ENCODE measurements around the gene OPCML. TPM values are rescaled to one million over a fixed set of nuclear protein-coding genes. Genes with fewer than 3 reads are reported as not detected.

The OPCML gene
- total and polyA plus RNA-seq, 7 experiments from 2014 or later: not detected

DNA sequence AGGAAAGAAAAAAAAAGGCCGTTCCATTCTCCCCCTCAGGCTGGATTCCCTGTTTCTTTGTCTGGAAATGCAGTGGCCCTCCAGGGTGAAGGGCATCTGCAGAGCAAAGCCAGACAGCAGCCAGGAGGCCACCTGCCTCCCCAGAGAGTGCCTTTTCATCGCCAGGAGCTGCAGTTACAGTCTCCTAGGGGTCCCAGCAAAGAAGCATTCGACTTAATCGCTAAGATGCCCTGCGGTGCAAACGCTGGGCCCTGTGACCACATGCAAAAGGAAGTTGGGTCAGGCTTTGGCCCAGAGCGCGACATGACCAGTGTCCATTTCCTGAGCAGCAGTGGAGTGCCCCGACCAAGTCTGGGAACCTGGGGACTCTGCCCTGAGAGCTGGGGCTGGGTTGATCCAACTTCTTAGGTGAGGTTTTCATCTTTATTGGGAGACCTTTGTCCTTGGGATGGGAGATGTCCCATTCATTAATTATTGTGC, 304.6 kb downstream of the OPCML start:
- no peak for DNase-seq
- Histone ChIP-seq H3K4me3 (ENCODE audit: low read length) (no peak overlapping the region), H3K9me3 (ENCODE audit: control insufficient read depth in 2 of 3, low read length in 3 of 3) (no peaks in the 10 kb centered on the region), H3K4me1 (ENCODE audit: control insufficient read depth in 2 of 2, insufficient read depth in 2 of 2, low read length in 2 of 2) (no peaks in the 10 kb centered on the region), H3K27me3 (ENCODE audit: control insufficient read depth in 2 of 2, insufficient read depth in 2 of 2, low read length in 2 of 2) (no peaks in the 10 kb centered on the region), H3K36me3 (ENCODE audit: control insufficient read depth in 2 of 3, insufficient read depth in 3 of 3, low read length in 3 of 3) (no peaks in the 10 kb centered on the region), H3K27ac (ENCODE audit: low read depth, low read length) (no peak overlapping the region)
- Mint-ChIP-seq H3K4me1 (no peaks in the 10 kb centered on the region), H3K4me3 (no peak overlapping the region), H3K27ac (no peak overlapping the region), H3K36me3 (no peaks in the 10 kb centered on the region), H3K27me3 (peaks cover 0 to 31% (median 4%) of the 10 kb centered on the region in 5 donors), H3K9me3 (peaks cover 0 to 9% (median 2%) of the 10 kb centered on the region in 11 donors)
- ChIA-PET CTCF (no interaction called here), POLR2A (no interaction called here)
- ATAC-seq: no peak
- intact Hi-C loops (cut with micrococcal nuclease): no loop called here

DNA sequence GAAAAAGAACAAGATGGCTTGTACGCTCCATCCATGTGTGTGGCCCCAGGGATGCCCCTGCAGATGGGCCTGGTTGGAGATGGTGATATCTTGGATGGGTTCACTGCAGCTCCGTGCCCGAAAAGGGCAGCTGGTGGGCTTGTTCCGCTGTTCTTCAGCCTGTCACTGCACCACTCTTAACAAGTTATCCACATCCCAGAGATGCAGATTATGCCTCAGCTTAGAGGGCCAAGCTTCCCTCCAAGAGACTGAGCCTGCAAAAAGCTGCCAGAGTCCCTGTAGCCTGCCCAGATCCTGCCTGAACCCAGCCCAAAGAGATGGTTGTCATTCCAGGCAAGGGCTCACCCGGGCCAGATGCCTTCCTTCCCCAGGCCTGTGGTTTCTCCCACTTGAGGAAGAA, 308.0 kb downstream of the OPCML start:
- ChIA-PET CTCF (no interaction called here), POLR2A (no interaction called here)
- Mint-ChIP-seq H3K27ac (no peak overlapping the region), H3K4me3 (no peak overlapping the region), H3K27me3 (peaks cover 0 to 30% (median 2%) of the 10 kb centered on the region in 5 donors), H3K9me3 (peaks cover 0 to 5% (median 0%) of the 10 kb centered on the region in 11 donors), H3K36me3 (no peaks in the 10 kb centered on the region), H3K4me1 (peaks cover 0 to 4% (median 0%) of the 10 kb centered on the region in 7 donors)
- Histone ChIP-seq H3K27me3 (ENCODE audit: control insufficient read depth in 2 of 2, insufficient read depth in 2 of 2, low read length in 2 of 2) (no peaks in the 10 kb centered on the region), H3K27ac (ENCODE audit: low read depth, low read length) (no peak overlapping the region), H3K9me3 (ENCODE audit: control insufficient read depth in 2 of 3, low read length in 3 of 3) (no peaks in the 10 kb centered on the region), H3K4me3 (ENCODE audit: low read length) (no peak overlapping the region), H3K4me1 (ENCODE audit: control insufficient read depth in 2 of 2, insufficient read depth in 2 of 2, low read length in 2 of 2) (no peaks in the 10 kb centered on the region), H3K36me3 (ENCODE audit: control insufficient read depth in 2 of 3, insufficient read depth in 3 of 3, low read length in 3 of 3) (no peaks in the 10 kb centered on the region)
- DNase-seq (no peak), ATAC-seq (no peak)
- intact Hi-C loops (cut with micrococcal nuclease): no loop called here

DNA sequence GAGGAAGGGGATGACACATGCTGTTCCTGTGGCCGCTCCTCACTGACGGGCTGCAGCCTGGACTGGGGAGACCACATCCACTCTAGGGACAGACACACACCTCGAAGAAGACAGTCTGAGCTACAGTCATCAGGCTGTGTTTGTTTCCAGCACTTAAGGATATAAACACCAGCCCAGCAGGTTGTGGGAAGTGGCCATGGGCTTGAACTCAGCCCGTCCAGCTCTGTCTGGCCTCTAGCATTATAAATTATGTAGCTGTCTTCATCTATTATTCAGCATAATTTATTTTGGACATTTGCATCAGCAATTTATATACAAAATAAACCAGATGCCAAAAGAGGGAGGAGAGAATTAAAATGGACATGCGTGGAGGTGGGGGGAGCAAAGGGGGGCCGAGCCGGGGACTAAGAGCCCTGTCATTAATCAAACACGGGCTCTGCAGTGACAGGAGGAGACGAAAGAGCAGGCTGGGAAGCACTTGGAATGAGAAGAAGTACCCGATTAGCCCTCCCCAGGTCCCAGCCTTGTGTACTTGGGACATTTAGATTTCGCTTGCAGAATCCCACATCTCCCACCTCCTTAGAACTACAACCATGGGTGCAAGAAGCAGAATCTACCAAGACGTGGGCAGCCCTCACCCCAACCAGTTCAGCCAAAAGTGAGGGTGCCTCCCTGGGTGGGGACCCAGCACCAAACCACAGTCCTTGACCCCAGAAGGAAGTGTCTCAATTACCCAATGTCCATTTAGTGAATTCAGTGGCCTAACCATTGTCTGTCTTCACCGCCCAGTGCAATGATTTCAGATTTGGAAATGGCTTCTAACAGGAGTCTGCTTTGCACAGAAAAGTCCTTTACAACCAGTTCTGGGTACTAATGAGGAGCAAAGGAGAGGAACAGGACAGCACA, 309.6 kb downstream of the OPCML start:
- no peaks in the 10 kb centered on the region for H3K27me3 ChIP-seq (ENCODE audit: control insufficient read depth in 2 of 2, insufficient read depth in 2 of 2, low read length in 2 of 2)
- peaks cover 0 to 4% (median 0%) of the 10 kb centered on the region in 7 donors for H3K4me1 Mint-ChIP-seq
- H3K9me3 Mint-ChIP-seq: peaks cover 0 to 5% (median 0%) of the 10 kb centered on the region in 11 donors
- no peak overlapping the region for H3K27ac Mint-ChIP-seq
- H3K4me3 Mint-ChIP-seq: no peak overlapping the region
- no peak overlapping the region for H3K27ac ChIP-seq (ENCODE audit: low read depth, low read length)
- DNase-seq (no peak), ATAC-seq (no peak)
- no peaks in the 10 kb centered on the region for H3K36me3 Mint-ChIP-seq
- H3K27me3 Mint-ChIP-seq: peaks cover 0 to 29% (median 6%) of the 10 kb centered on the region in 5 donors
- ChIA-PET POLR2A (no interaction called here), CTCF (no interaction called here)
- intact Hi-C loops (cut with micrococcal nuclease): no loop called here
- no peaks in the 10 kb centered on the region for H3K4me1 ChIP-seq (ENCODE audit: control insufficient read depth in 2 of 2, insufficient read depth in 2 of 2, low read length in 2 of 2)
- no peaks in the 10 kb centered on the region for H3K9me3 ChIP-seq (ENCODE audit: control insufficient read depth in 2 of 3, low read length in 3 of 3)
- no peaks in the 10 kb centered on the region for H3K36me3 ChIP-seq (ENCODE audit: control insufficient read depth in 2 of 3, insufficient read depth in 3 of 3, low read length in 3 of 3)
- H3K4me3 ChIP-seq (ENCODE audit: low read length): no peak overlapping the region

DNA sequence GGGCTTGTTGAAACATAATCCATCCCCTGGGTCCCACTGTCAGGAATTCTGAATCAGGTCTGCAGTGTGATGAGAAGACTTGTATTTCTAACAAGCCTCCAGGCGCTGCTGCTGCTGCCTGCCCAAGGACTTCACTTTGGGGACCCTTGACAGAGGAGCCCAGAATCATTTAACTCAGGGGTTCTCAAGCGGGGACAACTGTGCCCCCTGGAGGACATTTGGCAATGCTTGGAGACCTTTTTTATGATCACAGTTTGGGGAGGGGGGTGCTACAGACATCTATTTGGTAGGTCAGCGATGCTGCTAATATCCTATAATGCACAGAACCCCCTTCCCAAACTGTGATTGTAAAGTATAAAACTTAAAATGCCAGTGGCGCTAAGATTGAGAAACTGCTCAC, 312.8 kb downstream of the OPCML start:
- no peaks in the 10 kb centered on the region for H3K36me3 Mint-ChIP-seq
- H3K9me3 ChIP-seq (ENCODE audit: control insufficient read depth in 2 of 3, low read length in 3 of 3): no peaks in the 10 kb centered on the region
- intact Hi-C loops (cut with micrococcal nuclease): no loop called here
- H3K4me3 Mint-ChIP-seq: no peak overlapping the region
- peaks cover 4 to 27% (median 13%) of the 10 kb centered on the region in 5 donors for H3K27me3 Mint-ChIP-seq
- peaks cover 0 to 5% (median 0%) of the 10 kb centered on the region in 11 donors for H3K9me3 Mint-ChIP-seq
- no peak for DNase-seq
- no peak overlapping the region for H3K27ac Mint-ChIP-seq
- H3K27me3 ChIP-seq (ENCODE audit: control insufficient read depth in 2 of 2, insufficient read depth in 2 of 2, low read length in 2 of 2): no peaks in the 10 kb centered on the region
- POLR2A ChIA-PET: no interaction called here
- CTCF ChIA-PET: no interaction called here
- ATAC-seq: no peak
- H3K27ac ChIP-seq (ENCODE audit: low read depth, low read length): no peak overlapping the region
- no peaks in the 10 kb centered on the region for H3K36me3 ChIP-seq (ENCODE audit: control insufficient read depth in 2 of 3, insufficient read depth in 3 of 3, low read length in 3 of 3)
- no peaks in the 10 kb centered on the region for H3K4me1 ChIP-seq (ENCODE audit: control insufficient read depth in 2 of 2, insufficient read depth in 2 of 2, low read length in 2 of 2)
- no peak overlapping the region for H3K4me3 ChIP-seq (ENCODE audit: low read length)
- H3K4me1 Mint-ChIP-seq: peaks cover 0 to 4% (median 0%) of the 10 kb centered on the region in 7 donors

DNA sequence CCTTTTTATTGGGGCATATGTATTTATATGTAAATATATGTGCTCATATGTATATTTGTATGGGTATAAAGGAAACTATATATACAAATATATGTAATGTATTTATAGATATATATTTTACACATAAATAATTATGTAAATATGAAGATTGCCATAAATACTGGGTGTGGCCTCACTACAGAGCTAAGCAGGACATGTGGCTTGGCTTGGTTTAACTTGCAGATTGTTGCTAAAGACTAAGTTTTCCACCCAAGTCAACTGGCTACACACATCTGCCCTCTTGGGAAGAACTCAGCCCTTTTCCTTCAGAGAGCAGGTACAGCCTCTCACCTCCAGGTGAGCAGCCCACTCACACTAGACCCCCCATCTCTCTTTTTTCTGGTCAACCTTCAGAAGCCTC, 315.5 kb downstream of the OPCML start:
- H3K27ac Mint-ChIP-seq: no peak overlapping the region
- H3K4me3 Mint-ChIP-seq: no peak overlapping the region
- DNase-seq: no peak
- H3K27me3 ChIP-seq (ENCODE audit: control insufficient read depth in 2 of 2, insufficient read depth in 2 of 2, low read length in 2 of 2): no peaks in the 10 kb centered on the region
- POLR2A ChIA-PET: no interaction called here
- CTCF ChIA-PET: interaction anchor here (0.6 kb wide), 1 partner anchor 1901 kb away, joined by 3 read pairs; no protein-coding TSS in a partner anchor
- H3K27ac ChIP-seq (ENCODE audit: low read depth, low read length): no peak overlapping the region
- ATAC-seq: no peak
- intact Hi-C loops (cut with micrococcal nuclease): no loop called here
- peaks cover 0 to 5% (median 0%) of the 10 kb centered on the region in 11 donors for H3K9me3 Mint-ChIP-seq
- no peaks in the 10 kb centered on the region for H3K36me3 ChIP-seq (ENCODE audit: control insufficient read depth in 2 of 3, insufficient read depth in 3 of 3, low read length in 3 of 3)
- no peaks in the 10 kb centered on the region for H3K9me3 ChIP-seq (ENCODE audit: control insufficient read depth in 2 of 3, low read length in 3 of 3)
- H3K27me3 Mint-ChIP-seq: peaks cover 4 to 27% (median 14%) of the 10 kb centered on the region in 5 donors
- no peaks in the 10 kb centered on the region for H3K36me3 Mint-ChIP-seq
- no peak overlapping the region for H3K4me3 ChIP-seq (ENCODE audit: low read length)
- no peaks in the 10 kb centered on the region for H3K4me1 ChIP-seq (ENCODE audit: control insufficient read depth in 2 of 2, insufficient read depth in 2 of 2, low read length in 2 of 2)
- H3K4me1 Mint-ChIP-seq: no peaks in the 10 kb centered on the region

DNA sequence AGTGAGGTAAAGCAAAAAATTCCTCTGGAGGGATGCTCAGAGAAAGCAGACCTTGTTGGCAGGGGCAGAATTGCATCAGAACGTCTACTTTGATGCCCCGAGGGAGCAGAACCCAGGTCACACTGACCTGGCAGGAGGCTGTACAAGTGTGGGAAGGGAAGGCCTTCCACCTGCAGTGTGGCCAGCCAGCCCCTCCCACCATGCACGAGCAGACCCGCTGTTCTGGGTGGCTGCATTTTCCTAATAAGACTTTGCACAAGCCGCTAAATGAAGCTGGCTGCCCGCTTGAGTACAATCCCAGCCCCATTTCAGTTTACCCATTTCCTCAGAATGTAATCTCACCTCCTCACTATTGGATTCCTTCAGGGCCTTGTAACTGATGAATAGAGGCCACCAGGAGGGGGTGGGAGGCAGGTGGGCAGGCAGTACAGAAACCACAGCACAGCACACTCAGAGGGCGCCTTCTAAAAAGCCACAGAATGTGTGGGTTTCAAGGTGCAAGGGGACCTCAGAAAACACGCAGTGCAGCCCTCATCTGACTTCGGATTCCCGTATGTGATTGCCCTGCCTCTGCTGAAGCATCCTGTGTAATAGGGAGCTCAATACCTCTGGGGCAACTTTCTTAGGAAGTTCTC, 316.6 kb downstream of the OPCML start:
- Histone ChIP-seq H3K27ac (ENCODE audit: low read depth, low read length) (no peak overlapping the region), H3K36me3 (ENCODE audit: control insufficient read depth in 2 of 3, insufficient read depth in 3 of 3, low read length in 3 of 3) (no peaks in the 10 kb centered on the region), H3K9me3 (ENCODE audit: control insufficient read depth in 2 of 3, low read length in 3 of 3) (no peaks in the 10 kb centered on the region), H3K4me1 (ENCODE audit: control insufficient read depth in 2 of 2, insufficient read depth in 2 of 2, low read length in 2 of 2) (no peaks in the 10 kb centered on the region), H3K4me3 (ENCODE audit: low read length) (no peak overlapping the region), H3K27me3 (ENCODE audit: control insufficient read depth in 2 of 2, insufficient read depth in 2 of 2, low read length in 2 of 2) (no peaks in the 10 kb centered on the region)
- intact Hi-C loops (cut with micrococcal nuclease): no loop called here
- ATAC-seq (no peak), DNase-seq (no peak)
- ChIA-PET CTCF (no interaction called here), POLR2A (no interaction called here)
- Mint-ChIP-seq H3K4me3 (no peak overlapping the region), H3K4me1 (no peaks in the 10 kb centered on the region), H3K27ac (no peak overlapping the region), H3K27me3 (peaks cover 4 to 24% (median 14%) of the 10 kb centered on the region in 5 donors), H3K9me3 (peaks cover 0 to 5% (median 0%) of the 10 kb centered on the region in 11 donors), H3K36me3 (no peaks in the 10 kb centered on the region)

Data from naive thymus-derived CD4-positive, alpha-beta T cell (primary cell).